ENCODE data around the gene IL17RD.

DNA sequence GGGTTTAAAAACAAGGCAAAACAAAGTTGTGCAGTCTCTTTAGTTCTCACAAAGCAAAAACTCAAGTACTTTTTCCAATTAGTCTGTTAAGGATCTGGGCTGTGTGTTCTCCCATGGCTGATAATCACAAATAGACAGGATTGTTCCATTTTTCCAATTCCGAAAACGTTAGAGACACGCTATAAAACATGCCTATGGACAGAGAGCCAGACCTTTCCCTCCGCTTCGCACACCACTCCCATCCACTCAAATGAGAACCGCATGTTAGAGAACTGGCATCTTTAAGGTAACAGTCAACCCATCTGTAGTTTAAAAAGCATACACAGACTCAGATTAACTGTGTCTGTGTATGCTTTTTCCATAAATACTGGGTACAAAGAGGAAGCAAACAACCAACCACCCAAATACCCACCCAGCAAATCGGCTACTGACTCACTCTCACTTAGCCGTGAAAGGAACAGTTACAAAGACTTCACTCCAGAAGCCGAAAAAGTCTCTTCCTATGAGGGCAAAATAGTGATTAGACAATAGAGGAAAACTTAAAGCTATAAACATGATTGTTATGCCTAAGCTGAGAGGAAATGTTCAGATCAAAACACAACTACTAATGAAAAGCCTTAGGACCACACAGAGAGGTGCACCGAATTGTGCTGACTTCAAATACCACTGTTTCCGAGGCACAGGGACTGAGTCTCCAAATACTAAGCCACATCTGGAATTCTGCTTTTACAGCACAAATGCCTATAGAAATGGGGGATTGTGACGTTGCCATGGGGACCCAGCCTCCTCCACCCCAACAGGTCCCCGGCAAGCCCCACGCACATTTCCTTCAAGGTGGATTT lies 36.1 kb downstream of the IL17RD start:
- TF ChIP-seq, protein P1, sequence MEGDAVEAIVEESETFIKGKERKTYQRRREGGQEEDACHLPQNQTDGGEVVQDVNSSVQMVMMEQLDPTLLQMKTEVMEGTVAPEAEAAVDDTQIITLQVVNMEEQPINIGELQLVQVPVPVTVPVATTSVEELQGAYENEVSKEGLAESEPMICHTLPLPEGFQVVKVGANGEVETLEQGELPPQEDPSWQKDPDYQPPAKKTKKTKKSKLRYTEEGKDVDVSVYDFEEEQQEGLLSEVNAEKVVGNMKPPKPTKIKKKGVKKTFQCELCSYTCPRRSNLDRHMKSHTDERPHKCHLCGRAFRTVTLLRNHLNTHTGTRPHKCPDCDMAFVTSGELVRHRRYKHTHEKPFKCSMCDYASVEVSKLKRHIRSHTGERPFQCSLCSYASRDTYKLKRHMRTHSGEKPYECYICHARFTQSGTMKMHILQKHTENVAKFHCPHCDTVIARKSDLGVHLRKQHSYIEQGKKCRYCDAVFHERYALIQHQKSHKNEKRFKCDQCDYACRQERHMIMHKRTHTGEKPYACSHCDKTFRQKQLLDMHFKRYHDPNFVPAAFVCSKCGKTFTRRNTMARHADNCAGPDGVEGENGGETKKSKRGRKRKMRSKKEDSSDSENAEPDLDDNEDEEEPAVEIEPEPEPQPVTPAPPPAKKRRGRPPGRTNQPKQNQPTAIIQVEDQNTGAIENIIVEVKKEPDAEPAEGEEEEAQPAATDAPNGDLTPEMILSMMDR (IDR thresholded peaks at IDR 0.05 in 2 of 3, conservative IDR thresholded peaks at IDR 0.05 in 1 of 3; ENCODE audit: control insufficient read depth in 2 of 3, extremely low read depth in 1 of 3, insufficient read depth in 1 of 3, low read depth in 3 of 3, low read length in 3 of 3), result no peak
- TF ChIP-seq SMAD1 (IDR thresholded peaks at IDR 0.05; ENCODE audit: low read depth, partially characterized antibody) (no peak), EP300 (IDR thresholded peaks at IDR 0.05; ENCODE audit: borderline replicate concordance in 1 of 2, control insufficient read depth in 1 of 2, low read depth in 2 of 2, low read length in 2 of 2) (no peak), LARP7 (IDR thresholded peaks at IDR 0.05) (no peak), FOS (IDR thresholded peaks at IDR 0.05; ENCODE audit: borderline replicate concordance, extremely low read depth, insufficient read length) (no peak)

All from GM12878 (cell line).